Immature natural killer cell (primary cell): Measurements from ENCODE around the gene RXFP4. TPM values are rescaled to one million over a fixed set of nuclear protein-coding genes. Genes with fewer than 3 reads are reported as not detected.
"Not testable (repeated sequence)": the region's sequence is repeated elsewhere in the genome, so short reads cannot be mapped to it uniquely, and the experiment has no call there.

Experiments
- DNase-seq, 3 donors: peaks; one replicate each; pipeline ENCODE4 v3.0.0; 2022; ENCODE audit warnings: mixed read lengths in 1 of 3
- H3K27ac Mint-ChIP-seq, 6 donors: one replicate each; pipeline ENCODE4 v1.8.0; 2020; ENCODE audit warnings: mixed read lengths in 6 of 6, mild to moderate bottlenecking in 5 of 6, inconsistent platforms in 4 of 6, moderate library complexity in 3 of 6
- H3K27me3 Mint-ChIP-seq, 3 donors: one replicate each; pipeline ENCODE4 v1.8.0; 2020 to 2021; ENCODE audit warnings: low read depth in 3 of 3, mild to moderate bottlenecking in 3 of 3, mixed read lengths in 3 of 3, moderate library complexity in 3 of 3, inconsistent platforms in 1 of 3
- H3K36me3 Mint-ChIP-seq, 3 donors: one replicate each; pipeline ENCODE4 v1.8.0; 2020; ENCODE audit warnings: mixed read lengths in 3 of 3, inconsistent platforms in 2 of 3, mild to moderate bottlenecking in 2 of 3
- H3K4me1 Mint-ChIP-seq, 2 donors: one replicate each; pipeline ENCODE4 v1.8.0; 2020; ENCODE audit warnings: inconsistent platforms in 2 of 2, mild to moderate bottlenecking in 2 of 2, mixed read lengths in 2 of 2, moderate library complexity in 1 of 2
- H3K4me3 Mint-ChIP-seq, 5 donors: one replicate each; pipeline ENCODE4 v1.8.0; 2020; ENCODE audit warnings: mild to moderate bottlenecking in 5 of 5, mixed read lengths in 5 of 5, inconsistent platforms in 3 of 5, moderate library complexity in 3 of 5
- H3K9me3 Mint-ChIP-seq, 6 donors: one replicate each; pipeline ENCODE4 v1.8.0; 2020; ENCODE audit warnings: mild to moderate bottlenecking in 6 of 6, mixed read lengths in 6 of 6, inconsistent platforms in 4 of 6, moderate library complexity in 3 of 6
- polyA plus RNA-seq, 3 donors: library from polyadenylated mRNA; unstranded; fragments of 300-500 nt; fragmentation: Illumina TruSeq; gene quantifications; one replicate each; pipeline ENCODE4 v1.2.3, GENCODE V29; 2021

The RXFP4 gene
- under 1 TPM in 1 of 3 donors, not detected in 2; 0.78 TPM for polyA plus RNA-seq

GRCh38 chr1:155940993-155941844 lies at the start of gene RXFP4:
TSS of gene RXFP4 (plus strand) at chr1:155941638. CDS start at chr1:155941710, 72 bp downstream.
- peak within 1 kb of the TSS in 2 of 5 donors; percentile 27 to 30 for H3K4me3 Mint-ChIP-seq

GRCh38 chr1:155892796-155893195 lies 48.6 kb upstream of the RXFP4 start:
- Mint-ChIP-seq H3K36me3 (no peaks in the 10 kb centered on the region), H3K27ac (peak overlapping the region in 3 of 6 donors; percentile 45 to 87 (median 79)), H3K4me1 (peaks cover 13 to 15% of the 10 kb centered on the region in 2 donors), H3K9me3 (no peaks in the 10 kb centered on the region), H3K4me3 (no peak overlapping the region), H3K27me3 (peaks cover 0 to 1% (median 0%) of the 10 kb centered on the region in 3 donors)
- DNase-seq, result no peak

More at GRCh38 chr1:155940993-155941844, at the start of gene RXFP4:
- Mint-ChIP-seq H3K4me1 (peaks cover 39 to 42% of the 10 kb centered on the region in 2 donors), H3K27ac (peak within 1 kb of the TSS; percentile 32 to 62 (median 46)), H3K27me3 (peaks cover 0 to 14% (median 9%) of the 10 kb centered on the region in 3 donors), H3K9me3 (no peaks in the 10 kb centered on the region), H3K36me3 (peaks cover 0 to 3% (median 0%) of the 10 kb centered on the region in 3 donors)
- no peak for DNase-seq

- Mint-ChIP-seq H3K27me3 (peaks cover 0 to 1% (median 0%) of the 10 kb centered on the region in 3 donors), H3K27ac (peak overlapping the region; percentile 39 to 87 (median 70)), H3K4me3 (peak overlapping the region in 1 of 5 donors; percentile 0), H3K9me3 (no peaks in the 10 kb centered on the region), H3K4me1 (peaks cover 13 to 15% of the 10 kb centered on the region in 2 donors), H3K36me3 (no peaks in the 10 kb centered on the region)
- peak in 1 of 3 donors; percentile 28 for DNase-seq
Measured at GRCh38 chr1:155893389-155894142, 47.9 kb upstream of the RXFP4 start.

GRCh38 chr1:155895617-155896016 lies 45.8 kb upstream of the RXFP4 start:
- not testable (repeated sequence) for H3K27ac Mint-ChIP-seq, H3K4me3 Mint-ChIP-seq, H3K9me3 Mint-ChIP-seq, DNase-seq, H3K27me3 Mint-ChIP-seq
- Mint-ChIP-seq H3K36me3 (peaks cover 9 to 17% (median 17%) of the 10 kb centered on the region in 3 donors), H3K4me1 (peaks cover 15 to 19% of the 10 kb centered on the region in 2 donors)

- peaks cover 9 to 20% (median 17%) of the 10 kb centered on the region in 3 donors for H3K36me3 Mint-ChIP-seq
Measured at GRCh38 chr1:155896476-155896875, 45.0 kb upstream of the RXFP4 start.

GRCh38 chr1:155897746-155898145 lies 43.7 kb upstream of the RXFP4 start:
- H3K9me3 Mint-ChIP-seq, result no peaks in the 10 kb centered on the region
- no peaks in the 10 kb centered on the region for H3K27me3 Mint-ChIP-seq
- peaks cover 12 to 18% of the 10 kb centered on the region in 2 donors for H3K4me1 Mint-ChIP-seq
- H3K4me3 Mint-ChIP-seq, result no peak overlapping the region
- peaks cover 9 to 24% (median 17%) of the 10 kb centered on the region in 3 donors for H3K36me3 Mint-ChIP-seq
- peak overlapping the region in 4 of 6 donors; percentile 34 to 82 (median 58) for H3K27ac Mint-ChIP-seq
- DNase-seq, result no peak

More at GRCh38 chr1:155896476-155896875, 45.0 kb upstream of the RXFP4 start:
- DNase-seq, H3K27ac Mint-ChIP-seq, H3K27me3 Mint-ChIP-seq, H3K9me3 Mint-ChIP-seq, H3K4me3 Mint-ChIP-seq: not testable (repeated sequence)
- peaks cover 15 to 19% of the 10 kb centered on the region in 2 donors for H3K4me1 Mint-ChIP-seq

- DNase-seq, result no peak
- Mint-ChIP-seq H3K9me3 (no peaks in the 10 kb centered on the region), H3K27ac (peak overlapping the region in 2 of 6 donors; percentile 20 to 52), H3K4me3 (no peak overlapping the region), H3K4me1 (peaks cover 2 to 6% of the 10 kb centered on the region in 2 donors), H3K27me3 (no peaks in the 10 kb centered on the region), H3K36me3 (peaks cover 9 to 24% (median 17%) of the 10 kb centered on the region in 3 donors)
Measured at GRCh38 chr1:155898888-155899287, 42.5 kb upstream of the RXFP4 start.

GRCh38 chr1:155899683-155900082 lies 41.8 kb upstream of the RXFP4 start:
- Mint-ChIP-seq H3K4me3 (no peak overlapping the region), H3K27ac (peak overlapping the region in 3 of 6 donors; percentile 15 to 66 (median 24))

GRCh38 chr1:155900161-155900560 lies 41.3 kb upstream of the RXFP4 start:
- peaks cover 0 to 12% of the 10 kb centered on the region in 2 donors for H3K4me1 Mint-ChIP-seq
- no peak overlapping the region for H3K4me3 Mint-ChIP-seq
- H3K36me3 Mint-ChIP-seq, result peaks cover 9 to 32% (median 23%) of the 10 kb centered on the region in 3 donors
- DNase-seq, result no peak
- no peaks in the 10 kb centered on the region for H3K9me3 Mint-ChIP-seq
- H3K27ac Mint-ChIP-seq, result peak overlapping the region in 2 of 6 donors; percentile 29 to 77
- no peaks in the 10 kb centered on the region for H3K27me3 Mint-ChIP-seq

More at GRCh38 chr1:155899683-155900082, 41.8 kb upstream of the RXFP4 start:
- no peaks in the 10 kb centered on the region for H3K27me3 Mint-ChIP-seq
- no peaks in the 10 kb centered on the region for H3K9me3 Mint-ChIP-seq
- DNase-seq, result no peak
- peaks cover 0 to 11% of the 10 kb centered on the region in 2 donors for H3K4me1 Mint-ChIP-seq
- peaks cover 9 to 29% (median 22%) of the 10 kb centered on the region in 3 donors for H3K36me3 Mint-ChIP-seq

GRCh38 chr1:155904261-155904660 lies 37.2 kb upstream of the RXFP4 start:
- Mint-ChIP-seq H3K27ac (peak overlapping the region in 1 of 6 donors; percentile 70), H3K9me3 (no peaks in the 10 kb centered on the region), H3K4me3 (no peak overlapping the region), H3K4me1 (peaks cover 0 to 7% of the 10 kb centered on the region in 2 donors), H3K27me3 (no peaks in the 10 kb centered on the region), H3K36me3 (peaks cover 9 to 31% (median 20%) of the 10 kb centered on the region in 3 donors)
- DNase-seq, result no peak

GRCh38 chr1:155909894-155910293 lies 31.5 kb upstream of the RXFP4 start:
- H3K36me3 Mint-ChIP-seq, result peaks cover 7 to 25% (median 9%) of the 10 kb centered on the region in 3 donors
- DNase-seq, result no peak
- peak overlapping the region; percentile 86 to 99 (median 96) for H3K4me3 Mint-ChIP-seq
- H3K27me3 Mint-ChIP-seq, result peaks cover 2 to 6% (median 2%) of the 10 kb centered on the region in 3 donors
- no peaks in the 10 kb centered on the region for H3K9me3 Mint-ChIP-seq
- peak overlapping the region; percentile 59 to 98 (median 92) for H3K27ac Mint-ChIP-seq
- peaks cover 20 to 27% of the 10 kb centered on the region in 2 donors for H3K4me1 Mint-ChIP-seq

GRCh38 chr1:155910621-155911121 lies 30.8 kb upstream of the RXFP4 start:
- Mint-ChIP-seq H3K4me1 (peaks cover 20 to 27% of the 10 kb centered on the region in 2 donors), H3K27ac (peak overlapping the region; percentile 91 to 98 (median 96)), H3K27me3 (peaks cover 2 to 7% (median 2%) of the 10 kb centered on the region in 3 donors), H3K4me3 (peak overlapping the region; percentile 86 to 99 (median 96)), H3K9me3 (no peaks in the 10 kb centered on the region), H3K36me3 (peaks cover 7 to 27% (median 10%) of the 10 kb centered on the region in 3 donors)
- peak in 2 of 3 donors; percentile 33 to 36 for DNase-seq
